ENCODE results near the gene EYS. TPM values are rescaled to one million over a fixed set of nuclear protein-coding genes. Genes with fewer than 3 reads are reported as not detected.

Gene EYS
- total and polyA plus RNA-seq, 9 of the 15 experiments (the other 6 are each of a cell fraction or from before 2014, with no cell fraction given) = 0.03 to 0.36 (median 0.10) TPM; not detected in 2

DNA sequence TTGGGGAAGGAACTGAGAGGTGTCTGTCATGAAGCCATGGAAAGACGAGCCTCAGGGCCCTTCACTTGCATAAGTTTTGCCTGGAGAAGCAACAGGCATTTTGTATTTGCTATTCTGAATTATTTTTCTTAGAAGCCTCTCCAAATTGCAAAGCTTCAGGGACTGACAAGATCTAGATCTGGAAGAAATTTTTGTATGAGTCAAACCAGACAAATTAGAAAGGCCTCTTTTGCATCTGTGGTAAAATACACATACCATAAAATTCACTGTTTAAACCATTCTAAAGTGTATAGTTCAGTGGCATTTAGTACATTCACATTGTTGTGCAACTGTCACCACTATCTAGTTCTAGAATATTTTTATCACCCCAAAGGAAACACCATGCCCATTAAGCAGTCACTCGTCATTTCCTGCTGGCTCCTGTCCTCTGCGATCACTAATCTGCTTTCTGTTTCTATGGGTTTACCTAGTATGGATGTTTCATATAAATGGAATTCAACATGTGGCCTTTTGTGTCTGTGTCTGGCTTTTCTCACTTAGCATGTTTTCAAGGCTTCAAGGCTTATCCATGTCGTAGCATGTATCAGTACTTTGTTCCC is 1802.3 kb downstream of the EYS start (continued):
- no peak for TF ChIP-seq EWSR1 (IDR thresholded peaks at IDR 0.05; ENCODE audit: borderline replicate concordance, low read depth, partially characterized antibody)
- TF ChIP-seq, protein P1, sequence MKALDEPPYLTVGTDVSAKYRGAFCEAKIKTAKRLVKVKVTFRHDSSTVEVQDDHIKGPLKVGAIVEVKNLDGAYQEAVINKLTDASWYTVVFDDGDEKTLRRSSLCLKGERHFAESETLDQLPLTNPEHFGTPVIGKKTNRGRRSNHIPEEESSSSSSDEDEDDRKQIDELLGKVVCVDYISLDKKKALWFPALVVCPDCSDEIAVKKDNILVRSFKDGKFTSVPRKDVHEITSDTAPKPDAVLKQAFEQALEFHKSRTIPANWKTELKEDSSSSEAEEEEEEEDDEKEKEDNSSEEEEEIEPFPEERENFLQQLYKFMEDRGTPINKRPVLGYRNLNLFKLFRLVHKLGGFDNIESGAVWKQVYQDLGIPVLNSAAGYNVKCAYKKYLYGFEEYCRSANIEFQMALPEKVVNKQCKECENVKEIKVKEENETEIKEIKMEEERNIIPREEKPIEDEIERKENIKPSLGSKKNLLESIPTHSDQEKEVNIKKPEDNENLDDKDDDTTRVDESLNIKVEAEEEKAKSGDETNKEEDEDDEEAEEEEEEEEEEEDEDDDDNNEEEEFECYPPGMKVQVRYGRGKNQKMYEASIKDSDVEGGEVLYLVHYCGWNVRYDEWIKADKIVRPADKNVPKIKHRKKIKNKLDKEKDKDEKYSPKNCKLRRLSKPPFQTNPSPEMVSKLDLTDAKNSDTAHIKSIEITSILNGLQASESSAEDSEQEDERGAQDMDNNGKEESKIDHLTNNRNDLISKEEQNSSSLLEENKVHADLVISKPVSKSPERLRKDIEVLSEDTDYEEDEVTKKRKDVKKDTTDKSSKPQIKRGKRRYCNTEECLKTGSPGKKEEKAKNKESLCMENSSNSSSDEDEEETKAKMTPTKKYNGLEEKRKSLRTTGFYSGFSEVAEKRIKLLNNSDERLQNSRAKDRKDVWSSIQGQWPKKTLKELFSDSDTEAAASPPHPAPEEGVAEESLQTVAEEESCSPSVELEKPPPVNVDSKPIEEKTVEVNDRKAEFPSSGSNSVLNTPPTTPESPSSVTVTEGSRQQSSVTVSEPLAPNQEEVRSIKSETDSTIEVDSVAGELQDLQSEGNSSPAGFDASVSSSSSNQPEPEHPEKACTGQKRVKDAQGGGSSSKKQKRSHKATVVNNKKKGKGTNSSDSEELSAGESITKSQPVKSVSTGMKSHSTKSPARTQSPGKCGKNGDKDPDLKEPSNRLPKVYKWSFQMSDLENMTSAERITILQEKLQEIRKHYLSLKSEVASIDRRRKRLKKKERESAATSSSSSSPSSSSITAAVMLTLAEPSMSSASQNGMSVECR (CRISPR knock-in tag; IDR thresholded peaks at IDR 0.05) = no peak
- no peak for TF ChIP-seq ZBTB8A (IDR thresholded peaks at IDR 0.05; ENCODE audit: partially characterized antibody)
- TF ChIP-seq ZBED1 (IDR thresholded peaks at IDR 0.05) = no peak

DNA sequence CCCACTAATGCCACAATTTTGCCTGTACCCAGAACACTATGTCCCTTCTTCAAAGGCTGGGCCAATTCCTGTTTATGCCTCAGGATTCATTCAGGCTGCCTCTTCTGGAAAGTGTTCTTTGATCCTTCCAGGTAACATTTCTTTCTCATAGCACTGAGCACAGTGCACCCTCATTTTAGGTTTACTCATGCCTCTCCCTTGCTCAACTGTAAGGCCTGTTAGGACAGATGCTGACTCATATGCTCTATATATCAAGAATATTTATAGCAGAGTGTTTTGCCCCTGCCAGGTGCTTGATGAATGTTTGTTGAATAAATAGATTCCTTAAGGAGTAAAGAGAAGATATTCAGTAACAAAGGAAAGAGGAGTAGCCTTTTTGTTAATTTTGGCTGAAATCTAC is 1807.5 kb downstream of the EYS start:
- no peaks in the 10 kb centered on the region for H3K36me3 ChIP-seq (ENCODE audit: control insufficient read depth, insufficient read depth, low read length)
- CTCF ChIA-PET (ENCODE audit: low intra/inter-chr PET ratio) = no interaction called here

More for the DNA sequence above, 1807.5 kb downstream of the EYS start:
- no peaks in the 10 kb centered on the region for H4K20me1 ChIP-seq (replicated peaks; ENCODE audit: control insufficient read depth, insufficient read depth, low read length)
- H3K27ac ChIP-seq (ENCODE audit: extremely low read depth, low read depth, low read length) = no peak overlapping the region
- no peak overlapping the region for H3K9ac ChIP-seq (ENCODE audit: insufficient read depth in 1 of 2, low read depth in 2 of 2, low read length in 2 of 2)
- no peak overlapping the region for H3K4me3 ChIP-seq
- TF ChIP-seq, protein P2, sequence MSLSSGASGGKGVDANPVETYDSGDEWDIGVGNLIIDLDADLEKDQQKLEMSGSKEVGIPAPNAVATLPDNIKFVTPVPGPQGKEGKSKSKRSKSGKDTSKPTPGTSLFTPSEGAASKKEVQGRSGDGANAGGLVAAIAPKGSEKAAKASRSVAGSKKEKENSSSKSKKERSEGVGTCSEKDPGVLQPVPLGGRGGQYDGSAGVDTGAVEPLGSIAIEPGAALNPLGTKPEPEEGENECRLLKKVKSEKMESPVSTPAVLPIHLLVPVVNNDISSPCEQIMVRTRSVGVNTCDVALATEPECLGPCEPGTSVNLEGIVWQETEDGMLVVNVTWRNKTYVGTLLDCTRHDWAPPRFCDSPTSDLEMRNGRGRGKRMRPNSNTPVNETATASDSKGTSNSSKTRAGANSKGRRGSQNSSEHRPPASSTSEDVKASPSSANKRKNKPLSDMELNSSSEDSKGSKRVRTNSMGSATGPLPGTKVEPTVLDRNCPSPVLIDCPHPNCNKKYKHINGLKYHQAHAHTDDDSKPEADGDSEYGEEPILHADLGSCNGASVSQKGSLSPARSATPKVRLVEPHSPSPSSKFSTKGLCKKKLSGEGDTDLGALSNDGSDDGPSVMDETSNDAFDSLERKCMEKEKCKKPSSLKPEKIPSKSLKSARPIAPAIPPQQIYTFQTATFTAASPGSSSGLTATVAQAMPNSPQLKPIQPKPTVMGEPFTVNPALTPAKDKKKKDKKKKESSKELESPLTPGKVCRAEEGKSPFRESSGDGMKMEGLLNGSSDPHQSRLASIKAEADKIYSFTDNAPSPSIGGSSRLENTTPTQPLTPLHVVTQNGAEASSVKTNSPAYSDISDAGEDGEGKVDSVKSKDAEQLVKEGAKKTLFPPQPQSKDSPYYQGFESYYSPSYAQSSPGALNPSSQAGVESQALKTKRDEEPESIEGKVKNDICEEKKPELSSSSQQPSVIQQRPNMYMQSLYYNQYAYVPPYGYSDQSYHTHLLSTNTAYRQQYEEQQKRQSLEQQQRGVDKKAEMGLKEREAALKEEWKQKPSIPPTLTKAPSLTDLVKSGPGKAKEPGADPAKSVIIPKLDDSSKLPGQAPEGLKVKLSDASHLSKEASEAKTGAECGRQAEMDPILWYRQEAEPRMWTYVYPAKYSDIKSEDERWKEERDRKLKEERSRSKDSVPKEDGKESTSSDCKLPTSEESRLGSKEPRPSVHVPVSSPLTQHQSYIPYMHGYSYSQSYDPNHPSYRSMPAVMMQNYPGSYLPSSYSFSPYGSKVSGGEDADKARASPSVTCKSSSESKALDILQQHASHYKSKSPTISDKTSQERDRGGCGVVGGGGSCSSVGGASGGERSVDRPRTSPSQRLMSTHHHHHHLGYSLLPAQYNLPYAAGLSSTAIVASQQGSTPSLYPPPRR (CRISPR knock-in tag; IDR thresholded peaks at IDR 0.05; ENCODE audit: borderline replicate concordance) = no peak
- no peak for TF ChIP-seq ZNF586 (CRISPR knock-in tag; conservative IDR thresholded peaks at IDR 0.05)
- TF ChIP-seq TAF7 (tag; IDR thresholded peaks at IDR 0.05) = no peak
- H3K9me1 ChIP-seq (ENCODE audit: control insufficient read depth, insufficient read depth, low read length) = no peaks in the 10 kb centered on the region
- no peaks in the 10 kb centered on the region for H3K27me3 ChIP-seq (ENCODE audit: control insufficient read depth in 2 of 2, insufficient read depth in 2 of 2, low read length in 2 of 2)
- no peak overlapping the region for H2AFZ ChIP-seq (ENCODE audit: low read depth, low read length)
- no peaks in the 10 kb centered on the region for H3K4me1 ChIP-seq (replicated peaks in 1 of 2; ENCODE audit: control insufficient read depth in 2 of 2, insufficient read depth in 2 of 2, low read length in 2 of 2)
- intact Hi-C loops (cut with micrococcal nuclease) (no loop called here), in situ Hi-C loops (cut with MboI) (no loop called here)
- POLR2A ChIA-PET = interaction anchor here (0.7 kb wide), 1 partner anchor 1091 kb away, joined by 3 read pairs; no protein-coding TSS in a partner anchor
- no peak for ATAC-seq
- DNase-seq (ENCODE audit: extremely low read depth in 1 of 4, low spot score in 3 of 4) = no peak
- H3K79me2 ChIP-seq (ENCODE audit: control insufficient read depth, insufficient read depth, low read length) = no peaks in the 10 kb centered on the region
- no peak for FAIRE-seq
- H3K9me3 ChIP-seq (replicated peaks; ENCODE audit: control insufficient read depth, insufficient read depth, low read depth, low read length) = no peaks in the 10 kb centered on the region
- no TSS peak for BruUV-seq (replicated peaks)
- no peak overlapping the region for H3K4me2 ChIP-seq (ENCODE audit: insufficient read depth, low read length)
